Endodermal cell (in vitro differentiated cells): Measurements from ENCODE around the gene ILRUN. TPM values are rescaled to one million over a fixed set of nuclear protein-coding genes. Genes with fewer than 3 reads are reported as not detected.

Experiments
- DNase-seq: peaks from one replicate; pipeline ENCODE4 v3.0.0-alpha.2; 2017
- H3K27ac ChIP-seq: 2 replicates; pipeline ENCODE4 v1.5.1; 2013; ENCODE audit warnings: mild to moderate bottlenecking, low read depth, low read length, moderate library complexity
- H3K27me3 ChIP-seq: 2 replicates; pipeline ENCODE4 v1.6.1; 2013; ENCODE audit warnings: mild to moderate bottlenecking, low read length, moderate library complexity; ENCODE audit not compliant: insufficient read depth, control insufficient read depth, poor library complexity, severe bottlenecking
- H3K36me3 ChIP-seq: 2 replicates; pipeline ENCODE4 v1.7.0; 2013; ENCODE audit warnings: mild to moderate bottlenecking, low read length, moderate library complexity; ENCODE audit not compliant: control insufficient read depth, insufficient read depth
- H3K4me1 ChIP-seq: one replicate; pipeline ENCODE4 v1.7.0; 2013; ENCODE audit warnings: low read length; ENCODE audit not compliant: control insufficient read depth, insufficient read depth
- H3K4me3 ChIP-seq: 2 replicates; pipeline ENCODE4 v1.5.1; 2013; ENCODE audit warnings: mild to moderate bottlenecking, low read length, moderate library complexity
- H3K9ac ChIP-seq: 2 replicates; pipeline ENCODE4 v1.6.1; 2013; ENCODE audit warnings: mild to moderate bottlenecking, low read length, moderate library complexity; ENCODE audit not compliant: poor library complexity, severe bottlenecking; ENCODE audit errors: extremely low read depth
- H3K9me3 ChIP-seq: 2 replicates; pipeline ENCODE4 v1.6.1; 2013; ENCODE audit warnings: mild to moderate bottlenecking, low read length, moderate library complexity; ENCODE audit not compliant: control insufficient read depth
- H3K27ac Mint-ChIP-seq: 2 replicates; pipeline ENCODE4 v1.8.0; 2020; ENCODE audit warnings: mixed read lengths
- H3K27me3 Mint-ChIP-seq: 2 replicates; pipeline ENCODE4 v1.8.0; 2021; ENCODE audit warnings: mild to moderate bottlenecking, mixed read lengths; ENCODE audit not compliant: insufficient read depth
- H3K36me3 Mint-ChIP-seq: 2 replicates; pipeline ENCODE4 v1.8.0; 2020; ENCODE audit warnings: low read depth, mixed read lengths
- H3K4me1 Mint-ChIP-seq: 2 replicates; pipeline ENCODE4 v1.8.0; 2020; ENCODE audit warnings: mixed read lengths
- H3K4me3 Mint-ChIP-seq: 2 replicates; pipeline ENCODE4 v1.8.0; 2020; ENCODE audit warnings: mild to moderate bottlenecking, moderate library complexity, mixed read lengths
- H3K9me3 Mint-ChIP-seq: 2 replicates; pipeline ENCODE4 v1.8.0; 2020; ENCODE audit warnings: mild to moderate bottlenecking, mixed read lengths
- WGBS, 2 experiments: methylation state at CpG; one replicate each; pipeline versions ENCODE4 v1.1.5 to v1.1.7; 2013; ENCODE audit warnings: missing lambda C conversion rate in 2 of 2, mixed read lengths in 1 of 2; ENCODE audit not compliant: insufficient coverage in 1 of 2, insufficient read length in 1 of 2; 5-methylcytosine and 5-hydroxymethylcytosine counted together
- total RNA-seq, 2 donors: library from RNA; stranded (reverse); fragmentation: NEBNext Ultra II Directional in 1 of 2; extraction: Animal tissue kit (Norgen Biotek cat#: 25700) in 1 of 2; gene quantifications; 2 replicates in 1 of 2; 3 replicates in 1 of 2; pipeline ENCODE4 v1.2.1, GENCODE V29; 2021
- TF ChIP-seq, protein P1 (sequence below): fragments of 200-600 bp; sonication (generic); conservative IDR thresholded peaks from 2 replicates; pipeline ENCODE4 v1.5.0; 2021; ENCODE audit warnings: antibody characterized with exemption, mild to moderate bottlenecking

Gene ILRUN
- total RNA-seq, 2 donors from 2014 or later, result 73.0 to 90.5 TPM

- Histone ChIP-seq H3K4me1 (no peaks in the 10 kb centered on the region), H3K36me3 (no peaks in the 10 kb centered on the region), H3K4me3 (no peak overlapping the region), H3K9ac (no peak overlapping the region), H3K27ac (no peak overlapping the region), H3K27me3 (no peaks in the 10 kb centered on the region), H3K9me3 (no peaks in the 10 kb centered on the region)
- Mint-ChIP-seq H3K27me3 (no peaks in the 10 kb centered on the region), H3K4me1 (peaks cover 5% of the 10 kb centered on the region), H3K4me3 (no peak overlapping the region), H3K36me3 (no peaks in the 10 kb centered on the region), H3K27ac (no peak overlapping the region), H3K9me3 (no peaks in the 10 kb centered on the region)
- no peak for DNase-seq
- TF ChIP-seq, protein P1, sequence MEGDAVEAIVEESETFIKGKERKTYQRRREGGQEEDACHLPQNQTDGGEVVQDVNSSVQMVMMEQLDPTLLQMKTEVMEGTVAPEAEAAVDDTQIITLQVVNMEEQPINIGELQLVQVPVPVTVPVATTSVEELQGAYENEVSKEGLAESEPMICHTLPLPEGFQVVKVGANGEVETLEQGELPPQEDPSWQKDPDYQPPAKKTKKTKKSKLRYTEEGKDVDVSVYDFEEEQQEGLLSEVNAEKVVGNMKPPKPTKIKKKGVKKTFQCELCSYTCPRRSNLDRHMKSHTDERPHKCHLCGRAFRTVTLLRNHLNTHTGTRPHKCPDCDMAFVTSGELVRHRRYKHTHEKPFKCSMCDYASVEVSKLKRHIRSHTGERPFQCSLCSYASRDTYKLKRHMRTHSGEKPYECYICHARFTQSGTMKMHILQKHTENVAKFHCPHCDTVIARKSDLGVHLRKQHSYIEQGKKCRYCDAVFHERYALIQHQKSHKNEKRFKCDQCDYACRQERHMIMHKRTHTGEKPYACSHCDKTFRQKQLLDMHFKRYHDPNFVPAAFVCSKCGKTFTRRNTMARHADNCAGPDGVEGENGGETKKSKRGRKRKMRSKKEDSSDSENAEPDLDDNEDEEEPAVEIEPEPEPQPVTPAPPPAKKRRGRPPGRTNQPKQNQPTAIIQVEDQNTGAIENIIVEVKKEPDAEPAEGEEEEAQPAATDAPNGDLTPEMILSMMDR, result no peak
- 85 to 94% methylated on average over 2 to 5 of the region's 5 CpGs for WGBS, 2 experiments
Measured at GRCh38 chr6:34709386-34709785, 12.8 kb upstream of the ILRUN start.

GRCh38 chr6:34705241-34705640, 8.7 kb upstream of the ILRUN start:
- 83 to 89% methylated on average over 1 to 3 of the region's 3 CpGs for WGBS, 2 experiments

DNA sequence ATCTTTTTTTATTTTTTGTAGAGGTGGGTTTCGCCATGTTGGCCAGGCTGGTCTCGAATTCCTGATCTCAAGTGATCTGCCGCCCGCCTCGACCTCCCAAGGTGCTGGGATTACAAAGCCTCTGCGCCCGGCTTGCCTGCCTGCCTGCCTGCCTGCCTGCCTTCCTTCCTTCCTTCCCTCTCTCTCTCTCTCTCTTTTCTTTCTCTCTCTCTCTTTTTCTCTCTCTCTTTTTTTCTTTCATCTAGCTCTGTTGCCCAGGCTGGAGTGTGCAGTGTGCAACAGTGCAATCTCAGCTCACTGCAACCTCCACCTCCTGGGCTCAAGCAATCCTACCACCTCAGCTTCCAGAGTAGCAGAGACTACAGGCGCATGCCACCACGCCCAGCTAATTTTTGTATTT, 4.6 kb upstream of the ILRUN start:
- Histone ChIP-seq H3K27ac (no peak overlapping the region), H3K36me3 (no peaks in the 10 kb centered on the region), H3K4me3 (no peak overlapping the region), H3K9me3 (no peaks in the 10 kb centered on the region), H3K9ac (no peak overlapping the region), H3K27me3 (no peaks in the 10 kb centered on the region), H3K4me1 (no peaks in the 10 kb centered on the region)
- no peak for DNase-seq
- Mint-ChIP-seq H3K4me3 (no peak overlapping the region), H3K9me3 (no peaks in the 10 kb centered on the region), H3K27me3 (no peaks in the 10 kb centered on the region), H3K36me3 (no peaks in the 10 kb centered on the region), H3K27ac (no peak overlapping the region), H3K4me1 (peaks cover 9% of the 10 kb centered on the region)
- TF ChIP-seq, protein P1, result no peak
- 83 to 86% methylated on average over 9 of the region's 9 CpGs for WGBS, 2 experiments

More at GRCh38 chr6:34705241-34705640, 8.7 kb upstream of the ILRUN start:
- H3K9me3 Mint-ChIP-seq, result no peaks in the 10 kb centered on the region
- no peaks in the 10 kb centered on the region for H3K27me3 Mint-ChIP-seq
- no peaks in the 10 kb centered on the region for H3K36me3 Mint-ChIP-seq
- Histone ChIP-seq H3K4me1 (no peaks in the 10 kb centered on the region), H3K9me3 (no peaks in the 10 kb centered on the region), H3K9ac (no peak overlapping the region), H3K36me3 (no peaks in the 10 kb centered on the region), H3K4me3 (no peak overlapping the region), H3K27me3 (no peaks in the 10 kb centered on the region), H3K27ac (no peak overlapping the region)
- no peak for DNase-seq
- no peak overlapping the region for H3K4me3 Mint-ChIP-seq
- no peak overlapping the region for H3K27ac Mint-ChIP-seq
- TF ChIP-seq, protein P1, result no peak
- H3K4me1 Mint-ChIP-seq, result peaks cover 5% of the 10 kb centered on the region
